Ascending aorta (tissue), 2 donors: ENCODE measurements around the gene KCNJ14. TPM values are rescaled to one million over a fixed set of nuclear protein-coding genes. Genes with fewer than 3 reads are reported as not detected.

Source experiments
- DNase-seq, 2 donors: peaks; one replicate each; pipeline ENCODE4 v3.0.0-alpha.2; 2019; ENCODE audit warnings: low spot score in 2 of 2
- H3K27ac ChIP-seq, 2 donors: fragments of 200-600 bp; sonication (generic); one replicate each; pipeline ENCODE4 v1.5.1; 2016 to 2017; ENCODE audit warnings: mild to moderate bottlenecking in 1 of 2
- H3K27me3 ChIP-seq: fragments of 200-600 bp; sonication (generic); one replicate; pipeline ENCODE4 v1.5.1; 2017
- H3K36me3 ChIP-seq, 2 donors: fragments of 200-600 bp; sonication (generic); one replicate each; pipeline ENCODE4 v1.5.1; 2016
- H3K4me1 ChIP-seq, 2 donors: fragments of 200-600 bp; sonication (generic); one replicate each; pipeline ENCODE4 v1.5.1; 2016 to 2017; ENCODE audit warnings: mild to moderate bottlenecking in 1 of 2
- H3K4me3 ChIP-seq, 2 donors: fragments of 200-600 bp; sonication (generic); one replicate each; pipeline ENCODE4 v1.5.1; 2016 to 2017; ENCODE audit warnings: mild to moderate bottlenecking in 1 of 2
- H3K9me3 ChIP-seq, 2 donors: fragments of 200-600 bp; sonication (generic); one replicate each; pipeline ENCODE4 v1.5.1; 2016
- intact Hi-C: fragments of 100-400 bp; cut with DNase I; formaldehyde crosslinking; loops from one replicate; pipeline ENCODE4 v1.15.1; 2023
- total RNA-seq: library from RNA; depleted of rRNA; stranded (reverse); fragments of >200 nt; gene quantifications from one replicate; pipeline ENCODE4 v1.1.0, GENCODE V29; 2016
- TF ChIP-seq, protein P1 (sequence below), 3 experiments: fragments of 200-600 bp in 2 of 3; fragments of 450-650 bp in 1 of 3; sonication (generic) in 2 of 3; IDR thresholded peaks; one replicate each; pipeline ENCODE4 v1.5.1; 2016 to 2019; ENCODE audit warnings: antibody characterized with exemption in 3 of 3, mild to moderate bottlenecking in 1 of 3, moderate library complexity in 1 of 3

The KCNJ14 gene
- total RNA-seq, 1 donor from 2014 or later, result 6.1 TPM

- peaks cover 8 to 9% of the 10 kb centered on the region in 2 donors for H3K4me1 ChIP-seq
- TF ChIP-seq, protein P1, sequence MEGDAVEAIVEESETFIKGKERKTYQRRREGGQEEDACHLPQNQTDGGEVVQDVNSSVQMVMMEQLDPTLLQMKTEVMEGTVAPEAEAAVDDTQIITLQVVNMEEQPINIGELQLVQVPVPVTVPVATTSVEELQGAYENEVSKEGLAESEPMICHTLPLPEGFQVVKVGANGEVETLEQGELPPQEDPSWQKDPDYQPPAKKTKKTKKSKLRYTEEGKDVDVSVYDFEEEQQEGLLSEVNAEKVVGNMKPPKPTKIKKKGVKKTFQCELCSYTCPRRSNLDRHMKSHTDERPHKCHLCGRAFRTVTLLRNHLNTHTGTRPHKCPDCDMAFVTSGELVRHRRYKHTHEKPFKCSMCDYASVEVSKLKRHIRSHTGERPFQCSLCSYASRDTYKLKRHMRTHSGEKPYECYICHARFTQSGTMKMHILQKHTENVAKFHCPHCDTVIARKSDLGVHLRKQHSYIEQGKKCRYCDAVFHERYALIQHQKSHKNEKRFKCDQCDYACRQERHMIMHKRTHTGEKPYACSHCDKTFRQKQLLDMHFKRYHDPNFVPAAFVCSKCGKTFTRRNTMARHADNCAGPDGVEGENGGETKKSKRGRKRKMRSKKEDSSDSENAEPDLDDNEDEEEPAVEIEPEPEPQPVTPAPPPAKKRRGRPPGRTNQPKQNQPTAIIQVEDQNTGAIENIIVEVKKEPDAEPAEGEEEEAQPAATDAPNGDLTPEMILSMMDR (IDR thresholded peaks at IDR 0.05), result no peak
- H3K27ac ChIP-seq, result no peak overlapping the region
- H3K36me3 ChIP-seq, result peaks cover 44 to 64% of the 10 kb centered on the region in 2 donors
- H3K27me3 ChIP-seq, result no peaks in the 10 kb centered on the region
- no peak for DNase-seq
- H3K4me3 ChIP-seq, result no peak overlapping the region
- intact Hi-C loops, result no loop called here
- H3K9me3 ChIP-seq, result no peaks in the 10 kb centered on the region
Measured at GRCh38 chr19:48477698-48478338, 22.4 kb downstream of the KCNJ14 start.

DNA sequence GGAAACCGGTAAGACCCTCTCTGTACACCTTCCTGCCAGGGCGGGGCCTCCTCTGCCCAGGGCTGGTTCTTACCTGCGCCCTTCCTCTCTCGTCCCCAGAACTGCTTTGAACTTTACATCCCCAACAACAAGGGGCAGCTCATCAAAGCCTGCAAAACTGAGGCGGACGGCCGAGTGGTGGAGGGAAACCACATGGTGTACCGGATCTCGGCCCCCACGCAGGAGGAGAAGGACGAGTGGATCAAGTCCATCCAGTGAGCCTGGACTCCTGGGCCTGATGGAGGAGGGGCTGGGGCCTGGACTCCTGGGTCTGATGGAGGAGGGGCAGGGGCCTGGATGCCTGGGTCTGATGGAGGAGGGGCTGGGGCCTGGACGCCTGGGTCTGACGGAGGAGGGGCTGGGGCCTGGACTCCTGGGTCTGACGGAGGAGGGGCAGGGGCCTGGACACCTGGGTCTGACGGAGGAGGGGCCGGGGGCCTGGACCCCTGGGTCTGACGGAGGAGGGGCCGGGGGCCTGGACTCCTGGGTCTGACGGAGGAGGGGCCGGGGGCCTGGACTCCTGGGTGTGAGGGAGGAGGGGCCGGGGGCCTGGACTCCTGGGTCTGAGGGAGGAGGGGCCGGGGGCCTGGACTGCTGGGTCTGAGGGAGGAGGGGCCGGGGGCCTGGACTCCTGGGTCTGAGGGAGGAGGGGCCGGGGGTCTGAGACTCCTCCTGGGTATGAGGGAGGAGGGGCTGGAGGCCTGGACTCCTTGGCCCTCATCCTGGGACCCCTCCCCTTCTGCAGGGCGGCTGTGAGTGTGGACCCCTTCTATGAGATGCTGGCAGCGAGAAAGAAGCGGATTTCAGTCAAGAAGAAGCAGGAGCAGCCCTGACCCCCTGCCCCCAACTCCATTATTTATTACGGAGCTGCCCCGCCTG, 23.2 kb downstream of the KCNJ14 start:
- H3K4me1 ChIP-seq, result peaks cover 8 to 9% of the 10 kb centered on the region in 2 donors
- no peak overlapping the region for H3K4me3 ChIP-seq
- peaks cover 36 to 56% of the 10 kb centered on the region in 2 donors for H3K36me3 ChIP-seq
- H3K27me3 ChIP-seq, result no peaks in the 10 kb centered on the region
- intact Hi-C loops, result no loop called here
- no peaks in the 10 kb centered on the region for H3K9me3 ChIP-seq
- TF ChIP-seq, protein P1 (IDR thresholded peaks at IDR 0.05), result no peak
- H3K27ac ChIP-seq, result no peak overlapping the region
- no peak for DNase-seq

DNA sequence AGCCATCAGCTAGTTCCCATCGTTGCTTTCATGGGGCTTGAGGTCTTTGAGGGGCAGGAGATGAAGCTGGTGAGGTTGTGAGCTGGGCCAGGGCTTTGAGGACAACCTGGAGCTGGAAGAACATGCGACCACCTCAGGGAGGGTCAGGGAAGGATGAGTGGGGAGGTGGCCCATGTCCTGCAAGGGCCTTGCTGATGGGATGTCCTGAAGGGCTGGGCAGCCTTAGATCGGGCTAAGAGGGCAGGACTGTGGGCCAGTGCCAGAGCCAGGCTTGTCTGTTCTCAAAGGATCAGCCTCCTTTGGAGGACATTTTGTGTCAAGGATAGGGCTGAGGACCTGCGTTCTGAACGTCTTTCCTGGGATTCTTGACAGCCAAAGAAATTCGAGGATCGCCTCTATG, 24.3 kb downstream of the KCNJ14 start:
- H3K27me3 ChIP-seq, result no peaks in the 10 kb centered on the region
- TF ChIP-seq, protein P1 (IDR thresholded peaks at IDR 0.05), result no peak
- no peak overlapping the region for H3K4me3 ChIP-seq
- H3K27ac ChIP-seq, result peak overlapping the region; percentile 94 to 96
- no peak for DNase-seq
- peaks cover 8 to 9% of the 10 kb centered on the region in 2 donors for H3K4me1 ChIP-seq
- H3K36me3 ChIP-seq, result peaks cover 26 to 46% of the 10 kb centered on the region in 2 donors
- H3K9me3 ChIP-seq, result no peaks in the 10 kb centered on the region
- intact Hi-C loops, result loop anchor here (1.0 kb wide), 1 partner anchor 10 kb away; the partner anchor contains the start of gene CYTH2

DNA sequence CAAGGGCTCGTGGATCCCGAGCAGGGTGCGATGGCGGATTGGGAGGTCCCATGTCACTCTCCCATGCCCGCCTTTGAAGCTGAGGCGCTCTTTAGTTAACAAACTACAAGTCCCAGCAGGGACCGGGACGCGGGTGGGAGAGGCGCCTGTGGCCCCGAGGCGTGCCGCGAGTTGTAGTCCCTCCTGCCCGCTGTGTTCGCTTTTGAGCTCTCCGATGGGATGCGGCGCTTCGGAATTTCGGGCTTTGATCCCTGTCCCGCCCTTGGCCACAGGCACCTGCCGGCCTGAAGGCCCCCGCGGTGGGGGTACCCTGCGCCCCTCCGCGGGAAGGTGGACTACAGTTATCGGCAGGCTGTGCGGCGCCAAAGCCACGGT, 24.8 kb downstream of the KCNJ14 start:
- intact Hi-C loops, result loop anchor here (1.0 kb wide), 1 partner anchor 11 kb away; the partner anchor contains the start of gene CYTH2
- Histone ChIP-seq H3K27ac (peak overlapping the region; percentile 94 to 96), H3K36me3 (peaks cover 21 to 41% of the 10 kb centered on the region in 2 donors), H3K9me3 (no peaks in the 10 kb centered on the region), H3K4me1 (peaks cover 8 to 9% of the 10 kb centered on the region in 2 donors), H3K4me3 (peak overlapping the region; percentile 64 to 76), H3K27me3 (no peaks in the 10 kb centered on the region)
- peak in 1 of 2 donors; percentile 84 for DNase-seq
- TF ChIP-seq, protein P1 (IDR thresholded peaks at IDR 0.05), result no peak

DNA sequence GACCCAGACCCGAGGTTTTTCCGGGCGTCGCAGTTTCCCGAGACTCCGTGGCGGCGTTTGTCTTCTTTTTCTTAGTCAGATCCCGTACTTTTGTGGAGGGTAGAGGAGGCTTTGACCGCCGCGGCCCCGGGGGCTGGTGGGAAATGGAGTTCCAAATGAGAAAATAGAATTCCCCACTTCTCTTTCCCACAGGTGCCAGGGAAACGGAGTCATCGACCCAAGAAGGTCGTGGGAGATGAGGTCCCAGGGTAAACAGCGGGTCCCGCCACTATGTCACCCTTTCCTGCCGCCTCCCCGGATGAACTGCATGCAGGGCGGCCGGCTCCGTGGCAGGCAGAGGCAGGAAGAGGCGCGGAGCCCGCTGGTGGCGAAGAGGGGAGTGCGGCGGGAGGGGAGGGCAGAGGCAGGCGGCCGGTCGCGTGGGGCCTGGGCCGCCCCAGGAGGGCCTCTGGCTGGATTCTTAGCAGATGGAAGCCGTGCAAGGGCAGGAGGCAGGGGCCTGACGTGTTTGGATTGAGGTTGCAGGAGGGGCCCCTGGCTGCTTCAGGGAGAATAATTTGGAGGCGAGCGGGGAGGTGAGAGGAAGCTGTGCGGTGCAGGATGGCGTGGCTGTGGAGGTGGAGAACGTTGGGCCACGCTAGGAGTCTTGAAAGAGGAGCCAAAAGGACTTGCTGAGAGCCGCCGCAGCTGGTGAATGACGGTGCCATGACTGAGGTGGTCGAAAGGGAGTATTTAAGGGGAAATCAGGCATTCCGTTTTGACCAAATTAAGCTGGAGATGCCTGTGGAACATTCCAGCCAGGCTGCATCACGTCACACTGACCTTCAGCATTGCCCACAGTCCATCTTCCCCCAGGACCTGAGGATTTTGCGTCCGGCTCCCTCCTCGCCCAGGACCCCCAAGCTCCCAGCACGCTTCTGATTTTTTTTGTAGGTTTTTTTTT, 25.5 kb downstream of the KCNJ14 start:
- DNase-seq, result no peak
- H3K4me1 ChIP-seq, result peaks cover 8 to 9% of the 10 kb centered on the region in 2 donors
- no peaks in the 10 kb centered on the region for H3K27me3 ChIP-seq
- H3K36me3 ChIP-seq, result peaks cover 15 to 34% of the 10 kb centered on the region in 2 donors
- intact Hi-C loops, result loop anchor here (1.0 kb wide), 1 partner anchor 12 kb away; the partner anchor contains the start of gene CYTH2
- H3K9me3 ChIP-seq, result no peaks in the 10 kb centered on the region
- peak overlapping the region; percentile 94 to 96 for H3K27ac ChIP-seq
- peak overlapping the region; percentile 64 to 76 for H3K4me3 ChIP-seq
- TF ChIP-seq, protein P1 (IDR thresholded peaks at IDR 0.05), result peak in 1 of 3 experiments; percentile 7
